H9 (cell line): Measurements from ENCODE around the gene ARFGEF3. TPM values are rescaled to one million over a fixed set of nuclear protein-coding genes. Genes with fewer than 3 reads are reported as not detected.

Experiments used
- DNase-seq: peaks from one replicate; pipeline ENCODE4 v3.0.0-alpha.2; 2017
- H2AFZ ChIP-seq: one replicate; pipeline ENCODE4 v1.6.1; 2013; ENCODE audit warnings: mild to moderate bottlenecking, low read length, control low read depth, moderate library complexity
- H2AK5ac ChIP-seq: 2 replicates; pipeline ENCODE4 v1.6.1; 2013; ENCODE audit warnings: low read length, control low read depth, mixed read lengths; ENCODE audit not compliant: insufficient read length
- H2BK120ac ChIP-seq: one replicate; pipeline ENCODE4 v1.6.1; 2013; ENCODE audit warnings: low read depth, mild to moderate bottlenecking, low read length, control low read depth, inconsistent platforms; ENCODE audit not compliant: poor library complexity, severe bottlenecking
- H2BK12ac ChIP-seq: 2 replicates; pipeline ENCODE4 v1.6.1; 2013; ENCODE audit warnings: low read length, control low read depth, mixed read lengths, low read depth; ENCODE audit not compliant: insufficient read length
- H2BK15ac ChIP-seq: 2 replicates; pipeline ENCODE4 v1.6.1; 2013; ENCODE audit warnings: low read depth, low read length, control low read depth
- H2BK20ac ChIP-seq: one replicate; pipeline ENCODE4 v1.6.1; 2013; ENCODE audit warnings: low read depth, mild to moderate bottlenecking, low read length, control low read depth, inconsistent platforms; ENCODE audit not compliant: poor library complexity, severe bottlenecking
- H2BK5ac ChIP-seq: 2 replicates; pipeline ENCODE4 v1.6.1; 2013; ENCODE audit warnings: low read length, control low read depth, mixed read lengths; ENCODE audit not compliant: insufficient read length
- H3K14ac ChIP-seq: 2 replicates; pipeline ENCODE4 v1.6.1; 2013; ENCODE audit warnings: low read length, control low read depth; ENCODE audit not compliant: insufficient read depth
- H3K18ac ChIP-seq: 2 replicates; pipeline ENCODE4 v1.6.1; 2013; ENCODE audit warnings: low read depth, mild to moderate bottlenecking, mixed read lengths, low read length, control low read depth; ENCODE audit not compliant: insufficient read length
- H3K23ac ChIP-seq: 2 replicates; pipeline ENCODE4 v1.6.1; 2013; ENCODE audit warnings: low read length, control low read depth, mixed read lengths, low read depth; ENCODE audit not compliant: insufficient read length
- H3K23me2 ChIP-seq: 2 replicates; pipeline ENCODE4 v1.6.1; 2013; ENCODE audit warnings: low read depth, mild to moderate bottlenecking, mixed read lengths, low read length, control low read depth; ENCODE audit not compliant: insufficient read length, poor library complexity, severe bottlenecking
- H3K27ac ChIP-seq: 2 replicates; pipeline ENCODE4 v1.5.1; 2013; ENCODE audit warnings: low read length, control low read depth, mixed read lengths, low read depth; ENCODE audit not compliant: insufficient read length
- H3K27me3 ChIP-seq: 2 replicates; pipeline ENCODE4 v1.6.1; 2013; ENCODE audit warnings: low read length, control low read depth, inconsistent platforms; ENCODE audit not compliant: insufficient read depth
- H3K4ac ChIP-seq: 2 replicates; pipeline ENCODE4 v1.6.1; 2013; ENCODE audit warnings: low read depth, mild to moderate bottlenecking, control low read depth, inconsistent platforms, low read length, moderate library complexity
- H3K4me1 ChIP-seq: 2 replicates; pipeline ENCODE4 v1.6.1; 2013; ENCODE audit warnings: low read length, control low read depth, inconsistent platforms; ENCODE audit not compliant: insufficient read depth
- H3K4me2 ChIP-seq: 2 replicates; pipeline ENCODE4 v1.6.1; 2013; ENCODE audit warnings: low read length, control low read depth, mixed read lengths; ENCODE audit not compliant: insufficient read length, insufficient read depth
- H3K56ac ChIP-seq: 2 replicates; pipeline ENCODE4 v1.6.1; 2013; ENCODE audit warnings: low read depth, mild to moderate bottlenecking, mixed read lengths, low read length, control low read depth; ENCODE audit not compliant: insufficient read length
- H3K79me1 ChIP-seq: 2 replicates; pipeline ENCODE4 v1.6.1; 2013; ENCODE audit warnings: low read depth, mild to moderate bottlenecking, moderate library complexity, low read length, control low read depth, inconsistent platforms; ENCODE audit not compliant: insufficient read depth, poor library complexity, severe bottlenecking
- H3K79me2 ChIP-seq: 2 replicates; pipeline ENCODE4 v1.6.1; 2013; ENCODE audit warnings: low read length, control low read depth, inconsistent platforms; ENCODE audit not compliant: insufficient read depth
- H3K9ac ChIP-seq: 2 replicates; pipeline ENCODE4 v1.6.1; 2013; ENCODE audit warnings: low read length, control low read depth, mixed read lengths; ENCODE audit not compliant: insufficient read length; ENCODE audit errors: extremely low read depth
- H3K9me3 ChIP-seq: one replicate; pipeline ENCODE4 v1.6.1; 2013; ENCODE audit warnings: low read depth, low read length, inconsistent platforms; ENCODE audit not compliant: control insufficient read depth
- H3T11ph ChIP-seq: one replicate; pipeline ENCODE4 v1.6.1; 2013; ENCODE audit warnings: mild to moderate bottlenecking, low read length, control low read depth, inconsistent platforms
- H4K20me1 ChIP-seq: one replicate; pipeline ENCODE4 v1.6.1; 2013; ENCODE audit not compliant: control insufficient read depth, insufficient read length, insufficient read depth
- H4K5ac ChIP-seq: 2 replicates; pipeline ENCODE4 v1.6.1; 2013; ENCODE audit warnings: low read depth, mild to moderate bottlenecking, mixed read lengths, low read length, control low read depth; ENCODE audit not compliant: insufficient read length
- H4K8ac ChIP-seq: replicated peaks from 2 replicates; pipeline ENCODE4 v1.6.1; 2013; ENCODE audit warnings: low read length, control low read depth, mixed read lengths, low read depth; ENCODE audit not compliant: insufficient read length
- H4K91ac ChIP-seq: 2 replicates; pipeline ENCODE4 v1.6.1; 2013; ENCODE audit warnings: low read depth, mild to moderate bottlenecking, moderate library complexity, mixed read lengths, low read length, control low read depth; ENCODE audit not compliant: insufficient read length
- H3K27ac Mint-ChIP-seq, 3 experiments: 2 replicates in 2 of 3; 3 replicates in 1 of 3; pipeline ENCODE4 v1.8.0; 2020 to 2021; ENCODE audit warnings: mixed read lengths in 3 of 3, mild to moderate bottlenecking in 1 of 3, moderate library complexity in 1 of 3
- H3K27me3 Mint-ChIP-seq: 2 replicates; pipeline ENCODE4 v1.8.0; 2021; ENCODE audit warnings: low read depth, mild to moderate bottlenecking, moderate library complexity, mixed read lengths
- H3K36me3 Mint-ChIP-seq, 3 experiments: 2 replicates in 2 of 3; 3 replicates in 1 of 3; pipeline ENCODE4 v1.8.0; 2020 to 2021; ENCODE audit warnings: low read depth in 3 of 3, mixed read lengths in 3 of 3; ENCODE audit not compliant: insufficient read depth in 1 of 3
- H3K4me1 Mint-ChIP-seq, 2 experiments: 2 replicates each; pipeline ENCODE4 v1.8.0; 2020; ENCODE audit warnings: mixed read lengths in 2 of 2
- H3K4me3 Mint-ChIP-seq, 2 experiments: 2 replicates in 1 of 2; 3 replicates in 1 of 2; pipeline ENCODE4 v1.8.0; 2020 to 2021; ENCODE audit warnings: mild to moderate bottlenecking in 2 of 2, mixed read lengths in 2 of 2, moderate library complexity in 1 of 2
- H3K9me3 Mint-ChIP-seq, 2 experiments: 2 replicates in 1 of 2; 3 replicates in 1 of 2; pipeline ENCODE4 v1.8.0; 2020; ENCODE audit warnings: mild to moderate bottlenecking in 2 of 2, mixed read lengths in 2 of 2, moderate library complexity in 1 of 2
- CTCF ChIP-seq: fragments of 200-600 bp; sonication (generic); conservative IDR thresholded peaks from 3 replicates; pipeline ENCODE4 v1.8.0; 2021; ENCODE audit warnings: antibody characterized with exemption, mild to moderate bottlenecking
- WGBS: extraction: QIAGEN DNeasy Blood & Tissue Kit; methylation state at CpG from one replicate; pipeline ENCODE4 v1.1.7; 2013; ENCODE audit warnings: missing lambda C conversion rate, low lambda C conversion rate, mixed read lengths; ENCODE audit not compliant: insufficient read length; ENCODE audit errors: extremely low coverage; 5-methylcytosine and 5-hydroxymethylcytosine counted together
- total RNA-seq: library from RNA; stranded (reverse); gene quantifications from 2 replicates; pipeline ENCODE4 v1.2.1, GENCODE V29; 2021

Gene ARFGEF3
- total RNA-seq, 1 experiment from 2014 or later = 13.7 TPM

DNA sequence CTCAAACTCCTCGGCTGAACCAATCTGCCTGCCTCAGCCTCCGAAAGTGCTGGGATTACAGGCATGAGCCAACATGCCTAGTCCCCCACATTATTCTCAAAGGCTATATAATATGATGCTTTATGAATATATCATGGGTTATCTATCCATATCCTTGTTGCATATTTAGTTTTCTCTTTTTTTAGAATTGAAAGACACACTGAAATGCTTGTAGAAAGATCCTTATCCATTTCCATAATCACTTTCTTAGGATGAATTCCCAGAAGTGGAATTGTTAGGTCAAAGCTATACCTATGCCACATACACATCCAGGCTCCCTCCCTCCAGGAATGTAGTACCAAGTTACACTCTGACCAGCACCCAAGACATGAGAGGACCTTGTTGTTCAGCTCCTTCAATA lies 2.5 kb upstream of the ARFGEF3 start:
- no peak overlapping the region for H3K4me3 Mint-ChIP-seq
- no peak overlapping the region for H3K18ac ChIP-seq
- no peak overlapping the region for H2AK5ac ChIP-seq
- no peaks in the 10 kb centered on the region for H3K9me3 ChIP-seq
- no peak overlapping the region for H2AFZ ChIP-seq
- no peak overlapping the region for H3K27ac ChIP-seq
- no peak overlapping the region for H2BK15ac ChIP-seq
- H2BK120ac ChIP-seq = no peak overlapping the region
- H3K79me1 ChIP-seq = no peaks in the 10 kb centered on the region
- H3K79me2 ChIP-seq = no peaks in the 10 kb centered on the region
- no peak overlapping the region for H4K8ac ChIP-seq
- no peak for DNase-seq
- H3K4ac ChIP-seq = no peak overlapping the region
- peaks cover 2% of the 10 kb centered on the region; the same call in 1 of the 2 replicates for H3K4me1 ChIP-seq
- H3K27ac Mint-ChIP-seq = no peak overlapping the region
- H3K4me1 Mint-ChIP-seq = peaks cover 27 to 30% of the 10 kb centered on the region in 2 experiments
- H4K5ac ChIP-seq = no peak overlapping the region
- no peak overlapping the region for H3K14ac ChIP-seq
- H3K56ac ChIP-seq = no peak overlapping the region
- H3K23me2 ChIP-seq = peaks cover 14% of the 10 kb centered on the region
- no peak overlapping the region for H3K23ac ChIP-seq
- H3K4me2 ChIP-seq = no peak overlapping the region
- no peak overlapping the region for H2BK12ac ChIP-seq
- no peak overlapping the region for H4K91ac ChIP-seq
- H3K9me3 Mint-ChIP-seq = no peaks in the 10 kb centered on the region
- H3K36me3 Mint-ChIP-seq = no peaks in the 10 kb centered on the region; a peak in 1 of 7 replicates
- no peak overlapping the region for H2BK20ac ChIP-seq
- peaks cover 26% of the 10 kb centered on the region for H3K27me3 Mint-ChIP-seq
- H2BK5ac ChIP-seq = no peak overlapping the region
- H4K20me1 ChIP-seq = peaks cover 2% of the 10 kb centered on the region
- H3T11ph ChIP-seq = no peak overlapping the region
- peaks cover 2% of the 10 kb centered on the region for H3K27me3 ChIP-seq
- H3K9ac ChIP-seq = no peak overlapping the region
- no peak for TF ChIP-seq CTCF
- no CpG with 5 or more reads among the region's 2 CpGs for WGBS
